Astrocyte of the spinal cord (primary cell): ENCODE results near the gene PNPO.
A peak's percentile ranks its signal among the peaks of the same experiment; 100 is the strongest.

Experiments used
- DNase-seq: peaks from one replicate; pipeline ENCODE4 v3.0.0; 2011; ENCODE audit warnings: low read depth, low spot score
- H3K4me3 ChIP-seq: 2 replicates; pipeline ENCODE4 v1.5.1; 2011; ENCODE audit warnings: low read depth, mild to moderate bottlenecking, low read length, moderate library complexity
- CTCF ChIP-seq: IDR thresholded peaks from 2 replicates; pipeline ENCODE4 v1.5.1; 2012; ENCODE audit warnings: low read depth, mild to moderate bottlenecking, low read length, inconsistent platforms
- in situ Hi-C: cut with HindIII; loops from 2 replicates; pipeline ENCODE4 v1.10.0; 2017; ENCODE audit warnings: low sequenced_read_pairs

The PNPO gene

GRCh38 chr17:47949197-47949759 is 7.9 kb downstream of the PNPO start:
- TF ChIP-seq CTCF: peak; percentile 92
- peak; percentile 83 for DNase-seq

GRCh38 chr17:47949946-47950345 is 8.6 kb downstream of the PNPO start:
- no peak overlapping the region for H3K4me3 ChIP-seq
- in situ Hi-C loops: no loop called here
- TF ChIP-seq CTCF: no peak
- no peak for DNase-seq

More at GRCh38 chr17:47949197-47949759, 7.9 kb downstream of the PNPO start:
- in situ Hi-C loops: no loop called here
- H3K4me3 ChIP-seq: no peak overlapping the region

- in situ Hi-C loops: no loop called here
- TF ChIP-seq CTCF: no peak
- no peak overlapping the region for H3K4me3 ChIP-seq
- no peak for DNase-seq
Observed at GRCh38 chr17:47950448-47950847, 9.1 kb downstream of the PNPO start.

- no peak for DNase-seq
- TF ChIP-seq CTCF: no peak
- no peak overlapping the region for H3K4me3 ChIP-seq
- in situ Hi-C loops: no loop called here
Observed at GRCh38 chr17:47952171-47953021, 11.0 kb downstream of the PNPO start.

- no peak overlapping the region for H3K4me3 ChIP-seq
- in situ Hi-C loops: no loop called here
- no peak for TF ChIP-seq CTCF
- DNase-seq: no peak
Observed at GRCh38 chr17:47953909-47954308, 12.5 kb downstream of the PNPO start.

- DNase-seq: no peak
- in situ Hi-C loops: no loop called here
- no peak for TF ChIP-seq CTCF
- H3K4me3 ChIP-seq: no peak overlapping the region
Observed at GRCh38 chr17:47955497-47956461, 14.4 kb downstream of the PNPO start.
